Stimulated activated CD8-positive, alpha-beta memory T cell treated with anti-CD3 and anti-CD28 coated beads, Interleukin-4, amount 100 ng/mL, for 4 hours (primary cell): ENCODE results near the gene CHAC2.
A peak's percentile ranks its signal among the peaks of the same experiment; 100 is the strongest.
"Not testable (repeated sequence)": the region's sequence is repeated elsewhere in the genome, so short reads cannot be mapped to it uniquely, and the experiment has no call there.

Experiments
- DNase-seq, 2 donors: peaks; one replicate each; pipeline ENCODE4 v3.0.0-alpha.2; 2020; ENCODE audit warnings: low read depth in 2 of 2, low spot score in 1 of 2

Gene CHAC2

GRCh38 chr2:53777134-53777533 is 9.5 kb downstream of the CHAC2 start:
- DNase-seq: no peak

- DNase-seq: no peak
These were observed 11.0 kb downstream of the CHAC2 start for GRCh38 chr2:53778536-53779162.

DNA sequence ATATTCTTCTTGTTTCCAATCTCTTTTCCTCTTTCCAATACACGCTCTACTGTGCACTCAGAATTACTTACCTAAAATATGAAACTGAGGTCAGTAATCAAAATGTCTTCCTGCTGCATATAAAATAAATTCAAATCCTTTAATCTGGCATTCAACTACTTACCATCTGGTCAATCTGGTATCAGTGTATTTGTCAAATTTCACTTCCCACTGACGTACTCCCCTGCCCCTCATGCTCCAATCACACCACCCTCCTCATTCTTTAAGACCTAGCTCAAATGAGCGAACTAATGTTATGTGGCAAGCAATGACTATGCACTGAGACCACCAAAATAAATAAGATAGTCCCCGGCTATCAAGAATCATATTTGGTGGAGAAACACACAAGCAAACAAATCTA is 12.5 kb downstream of the CHAC2 start:
- DNase-seq: no peak

DNA sequence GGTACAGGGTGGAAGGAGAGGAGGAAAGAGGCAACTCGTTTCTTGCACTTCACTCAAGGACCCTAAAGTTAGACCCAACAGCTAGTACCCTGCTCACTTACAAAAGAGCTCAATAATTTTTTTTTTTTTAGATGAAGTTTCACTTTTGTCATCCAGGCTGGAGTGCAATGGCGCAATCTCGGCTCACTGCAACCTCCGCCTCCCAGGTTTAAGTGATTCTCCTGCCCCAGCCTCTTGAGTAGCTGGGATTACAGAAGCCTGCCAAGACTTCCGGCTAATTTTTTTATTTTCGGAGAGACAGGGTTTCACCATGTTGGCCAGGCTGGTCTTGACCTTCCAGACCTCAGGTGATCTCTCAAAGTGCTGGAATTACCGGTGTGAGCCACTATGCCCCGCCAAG is 15.1 kb downstream of the CHAC2 start:
- DNase-seq: no peak

DNA sequence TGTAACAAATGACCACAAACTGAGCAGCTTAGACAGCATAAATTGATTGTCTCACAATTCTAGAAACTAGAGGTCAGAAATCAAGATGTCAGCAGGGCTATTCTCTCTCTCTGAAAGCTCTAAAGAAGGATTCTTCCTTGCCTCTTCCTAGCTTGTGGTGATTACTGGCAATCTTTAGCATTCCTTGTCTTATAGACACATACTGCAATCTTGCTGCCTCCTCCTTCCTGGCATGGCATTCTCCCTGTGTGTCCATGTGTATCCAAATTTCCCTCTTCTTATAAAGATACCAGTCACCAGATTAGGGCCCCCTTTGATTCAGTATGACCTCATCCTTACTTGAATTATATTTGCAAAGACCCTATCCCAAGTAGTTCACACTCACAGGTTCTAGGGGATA is 16.8 kb downstream of the CHAC2 start:
- no peak for DNase-seq

DNA sequence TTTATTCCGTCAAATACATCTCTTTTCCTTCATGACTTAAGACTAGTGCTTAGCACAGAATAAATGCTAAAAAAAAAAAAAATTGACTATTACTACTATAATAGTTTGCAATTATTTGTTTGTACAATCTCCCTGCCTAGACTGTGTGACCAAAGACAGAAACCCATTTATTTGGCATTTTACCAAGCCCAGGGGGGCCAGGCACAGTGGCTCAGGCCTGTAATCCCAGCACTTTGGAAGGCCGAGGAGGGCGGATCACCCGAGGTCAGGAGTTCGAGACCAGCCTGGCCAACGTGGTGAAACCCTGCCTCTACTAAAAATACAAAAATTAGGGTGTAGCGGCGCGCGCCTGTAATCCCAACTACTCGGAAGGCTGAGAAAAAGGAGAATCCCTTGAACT is 17.8 kb downstream of the CHAC2 start:
- no peak for DNase-seq

- no peak for DNase-seq
These were observed 18.7 kb downstream of the CHAC2 start for GRCh38 chr2:53786352-53786704.

DNA sequence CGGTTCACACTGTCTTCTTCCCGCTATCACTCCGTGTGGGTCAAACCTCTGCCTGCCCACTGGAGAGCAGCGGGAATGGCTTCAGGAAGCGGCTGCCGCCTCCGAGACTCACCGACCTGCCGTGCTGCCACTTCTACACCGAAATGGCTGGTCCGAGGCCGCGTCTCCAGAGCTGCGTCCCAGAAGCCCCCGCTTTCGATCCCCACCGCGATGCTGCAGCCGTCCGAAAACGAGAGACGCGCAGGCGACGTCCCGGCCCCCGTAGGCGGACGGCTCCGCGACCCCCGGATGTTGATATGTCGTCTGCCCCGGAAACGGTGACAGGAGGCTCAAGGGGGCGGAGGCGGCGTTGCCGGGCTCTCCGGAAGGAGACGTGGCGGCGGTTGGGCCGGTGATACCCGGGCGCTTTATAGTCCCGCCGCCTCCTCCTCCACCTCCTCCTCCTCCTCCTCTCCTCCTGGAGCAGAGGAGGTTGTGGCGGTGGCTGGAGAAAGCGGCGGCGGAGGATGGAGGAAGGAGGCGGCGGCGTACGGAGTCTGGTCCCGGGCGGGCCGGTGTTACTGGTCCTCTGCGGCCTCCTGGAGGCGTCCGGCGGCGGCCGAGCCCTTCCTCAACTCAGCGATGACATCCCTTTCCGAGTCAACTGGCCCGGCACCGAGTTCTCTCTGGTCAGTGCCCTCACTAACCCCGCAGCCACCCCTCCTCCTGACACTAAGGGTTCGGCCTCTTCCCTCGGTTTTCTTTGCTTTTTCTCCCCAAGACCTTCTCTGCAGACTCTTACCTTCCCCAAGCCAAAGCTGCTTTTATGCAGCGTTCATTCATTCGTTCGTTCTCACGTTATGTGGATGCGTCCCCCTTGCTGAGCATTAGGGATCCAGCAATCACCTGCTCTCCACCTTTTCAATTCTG is 19.4 kb downstream of the CHAC2 start, which contains the start of the genes ASB3 and ERLEC1:
TSS of gene ASB3 (minus strand) at position 249 of the 909 bp plus-strand sequence. CDS start 21,381 bp downstream, outside the sequence.
TSS of gene ERLEC1 (plus strand) at position 340 of the 909 bp plus-strand sequence. CDS start at position 507, 167 bp downstream.
- DNase-seq: peak; percentile 72 to 78

- no peak for DNase-seq
These were observed 20.1 kb downstream of the CHAC2 start for GRCh38 chr2:53787614-53788289.

DNA sequence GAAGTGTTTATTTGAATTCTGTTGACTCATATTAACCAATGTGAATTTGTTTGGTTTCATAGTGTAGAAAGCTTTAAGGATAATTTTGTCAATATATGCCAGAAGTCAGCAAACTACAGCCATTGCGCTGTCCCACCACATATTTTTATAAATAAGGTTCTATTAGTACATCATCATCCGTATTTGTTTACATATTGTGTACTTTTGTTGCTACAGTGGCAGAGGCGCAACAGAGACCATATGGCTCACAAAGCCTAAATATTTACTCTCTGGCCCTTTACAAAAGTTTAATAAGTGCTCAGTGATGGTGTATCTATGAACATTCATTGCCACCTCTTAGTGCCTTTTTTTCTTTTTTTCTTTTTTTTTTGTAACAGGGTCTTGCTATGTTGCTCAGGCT is 25.7 kb downstream of the CHAC2 start:
- DNase-seq: no peak

DNA sequence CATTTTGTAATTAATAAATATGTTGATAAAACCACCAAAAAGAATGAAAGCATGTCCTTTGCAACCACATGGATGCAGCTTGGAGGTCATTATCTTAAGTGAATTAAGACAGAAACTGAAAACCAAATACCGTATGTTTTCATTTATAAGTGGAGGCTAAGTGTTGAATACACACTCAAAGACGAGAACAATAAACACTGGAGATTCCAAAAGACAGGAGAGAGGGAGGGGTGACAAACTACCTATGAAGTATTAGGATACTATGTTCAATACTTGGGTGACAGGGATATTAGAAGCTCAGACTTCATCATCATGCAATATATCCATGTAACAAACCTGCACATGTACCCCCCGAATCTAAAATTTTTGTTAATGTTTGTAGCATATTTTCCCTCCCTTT is 26.2 kb downstream of the CHAC2 start:
- DNase-seq: no peak

DNA sequence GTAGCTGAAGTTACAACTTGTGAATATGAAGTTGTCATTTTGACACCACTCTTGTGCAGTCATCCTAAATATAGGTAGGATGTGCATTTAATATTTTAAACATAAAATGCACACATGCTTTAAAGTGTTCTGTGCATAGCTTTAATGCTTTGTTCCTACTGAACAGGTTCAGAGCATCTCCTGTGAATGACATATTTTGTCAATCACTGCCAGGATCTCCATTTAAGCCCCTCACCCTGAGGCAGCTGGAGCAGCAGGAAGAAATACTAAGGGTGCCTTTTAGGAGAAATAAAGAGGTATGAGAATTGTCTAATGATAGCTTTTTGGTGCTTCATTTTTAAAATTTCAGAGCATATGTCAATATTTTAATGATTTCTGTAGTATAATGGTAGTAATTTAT is 33.9 kb downstream of the CHAC2 start:
- no peak for DNase-seq

DNA sequence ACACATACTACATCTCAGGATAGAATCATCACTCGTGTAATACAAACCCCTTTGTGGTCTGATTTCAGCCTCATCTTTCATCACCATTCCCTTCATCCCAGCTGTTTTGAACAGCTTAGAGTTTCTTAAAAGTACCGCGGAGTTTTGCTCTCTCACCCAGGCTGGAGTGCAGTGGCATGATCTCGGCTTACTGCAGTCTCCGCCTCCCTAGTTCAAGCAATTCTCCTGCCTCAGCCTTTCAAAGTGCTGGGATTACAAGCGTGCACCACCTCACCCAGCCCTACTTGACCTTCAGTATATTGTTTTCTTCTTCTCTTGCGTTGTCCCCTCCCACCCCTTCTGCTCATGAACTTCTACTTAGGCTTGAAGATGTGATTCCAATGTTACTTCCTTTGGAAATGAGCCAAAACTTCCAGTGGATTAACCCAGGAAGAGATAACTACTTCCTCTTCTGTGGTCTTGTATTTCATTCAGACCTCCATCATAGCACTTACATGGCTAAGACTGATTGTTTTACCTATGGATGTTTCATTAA is 35.1 kb downstream of the CHAC2 start:
- no peak for DNase-seq

GRCh38 chr2:53811601-53812000 is 44.0 kb downstream of the CHAC2 start:
- no peak for DNase-seq

GRCh38 chr2:53813151-53813550 is 45.5 kb downstream of the CHAC2 start:
- DNase-seq: no peak

- no peak for DNase-seq
These were observed 51.3 kb downstream of the CHAC2 start for GRCh38 chr2:53818854-53819435.

GRCh38 chr2:53819634-53820033 is 52.0 kb downstream of the CHAC2 start:
- no peak for DNase-seq

DNA sequence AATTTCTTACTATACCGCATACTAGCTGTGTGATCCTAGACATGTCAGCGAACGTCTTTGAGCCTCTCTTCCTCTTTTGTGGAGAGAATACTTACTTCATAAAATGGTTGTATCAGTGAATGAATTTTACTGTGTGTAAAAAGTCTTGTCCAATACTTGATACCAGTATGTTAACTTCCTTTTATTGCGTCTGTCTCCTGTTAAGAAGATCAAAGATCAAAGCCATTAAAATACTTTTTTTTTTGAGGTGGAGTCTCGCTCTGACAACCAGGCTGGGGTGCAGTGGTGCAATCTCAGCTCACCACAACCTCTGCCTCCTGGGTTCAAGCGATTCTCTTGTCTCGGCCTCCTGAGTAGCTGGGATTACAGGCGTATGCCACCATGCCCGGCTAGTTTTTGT is 52.4 kb downstream of the CHAC2 start:
- DNase-seq: no peak

DNA sequence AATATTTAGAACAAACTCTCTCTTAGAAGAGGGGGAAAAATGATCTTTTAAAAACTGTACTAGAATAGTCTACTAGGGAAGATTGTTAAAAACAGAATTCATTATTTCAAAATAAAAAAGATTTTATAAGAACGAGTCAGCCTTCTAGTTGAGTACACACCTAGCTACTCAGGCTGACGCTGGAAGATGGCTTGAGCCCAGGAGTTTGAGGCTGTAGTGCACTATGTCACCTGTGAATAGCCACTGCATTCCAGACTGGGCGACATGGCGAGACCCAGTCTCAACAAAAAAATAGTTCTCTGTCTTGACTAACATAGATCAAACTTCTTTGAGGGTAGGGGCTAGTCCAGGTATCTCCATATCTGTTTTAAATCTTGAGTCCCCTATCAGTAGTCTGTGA is 53.1 kb downstream of the CHAC2 start:
- no peak for DNase-seq

GRCh38 chr2:53821810-53822209 is 54.2 kb downstream of the CHAC2 start:
- DNase-seq: no peak

DNA sequence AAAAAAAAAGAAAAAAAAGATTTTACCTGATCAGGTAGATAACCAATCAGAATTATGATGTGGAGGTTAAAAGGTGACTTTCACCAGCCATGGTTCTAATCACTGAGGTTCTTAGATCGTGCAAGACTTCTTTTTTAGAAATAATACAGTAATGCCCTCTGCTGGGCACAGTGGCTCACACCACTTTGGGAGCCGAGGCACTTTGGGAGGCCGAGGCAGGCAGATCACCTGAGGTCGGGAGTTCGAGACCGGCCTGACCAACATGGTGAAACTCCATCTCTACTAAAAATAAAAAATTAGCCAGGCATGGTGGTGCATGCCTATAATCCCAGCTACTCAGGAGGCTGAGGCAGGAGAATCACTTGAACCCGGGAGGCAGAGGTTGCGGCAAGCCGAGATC is 56.0 kb downstream of the CHAC2 start:
- DNase-seq: not testable (repeated sequence)
